HG02678 (cell line): ENCODE data around the gene COL27A1.

Experiments
- ATAC-seq: cut with Tn5 transposase; IDR thresholded peaks from one replicate; pipeline ENCODE4 v1.9.1; 2021; ENCODE audit warnings: mild to moderate bottlenecking, moderate library complexity; ENCODE audit not compliant: unreplicated experiment

The COL27A1 gene

GRCh38 chr9:114202849-114203248, 47.5 kb downstream of the COL27A1 start:
- no peak for ATAC-seq

GRCh38 chr9:114203410-114204140, 48.2 kb downstream of the COL27A1 start:
- no peak for ATAC-seq

GRCh38 chr9:114204265-114204664, 48.9 kb downstream of the COL27A1 start:
- no peak for ATAC-seq

GRCh38 chr9:114205171-114206015, 50.1 kb downstream of the COL27A1 start:
- ATAC-seq = no peak

- no peak for ATAC-seq
Observed at GRCh38 chr9:114206221-114206789, 51.0 kb downstream of the COL27A1 start.

- ATAC-seq = no peak
Observed at GRCh38 chr9:114207034-114207810, 51.9 kb downstream of the COL27A1 start.

GRCh38 chr9:114207845-114208244, 52.5 kb downstream of the COL27A1 start:
- no peak for ATAC-seq

- no peak for ATAC-seq
Observed at GRCh38 chr9:114209151-114209550, 53.8 kb downstream of the COL27A1 start.

GRCh38 chr9:114210136-114210535, 54.8 kb downstream of the COL27A1 start:
- no peak for ATAC-seq

GRCh38 chr9:114210691-114211276, 55.4 kb downstream of the COL27A1 start:
- no peak for ATAC-seq

GRCh38 chr9:114212826-114213225, 57.5 kb downstream of the COL27A1 start:
- no peak for ATAC-seq

GRCh38 chr9:114213566-114213965, 58.2 kb downstream of the COL27A1 start:
- no peak for ATAC-seq

GRCh38 chr9:114214181-114214580, 58.8 kb downstream of the COL27A1 start:
- no peak for ATAC-seq

GRCh38 chr9:114214686-114215414, 59.5 kb downstream of the COL27A1 start:
- ATAC-seq = no peak

- ATAC-seq = no peak
Observed at GRCh38 chr9:114216081-114216480, 60.7 kb downstream of the COL27A1 start.

GRCh38 chr9:114216976-114217375, 61.6 kb downstream of the COL27A1 start:
- no peak for ATAC-seq

- ATAC-seq = no peak
Observed at GRCh38 chr9:114218264-114219120, 63.2 kb downstream of the COL27A1 start.

- no peak for ATAC-seq
Observed at GRCh38 chr9:114220061-114220541, 64.8 kb downstream of the COL27A1 start.
